SK-N-SH treated with all-trans-retinoic acid at 6 μM for 48 hours (cell line): ENCODE results near the gene FNTB.

ENCODE experiments used
- ARNTL ChIP-seq: fragments of 450-650 bp; formaldehyde crosslinking; IDR thresholded peaks from 2 replicates; pipeline ENCODE4 v1.5.0; 2020; ENCODE audit warnings: low read depth, mild to moderate bottlenecking, moderate library complexity, borderline replicate concordance
- CSRNP3 ChIP-seq: fragments of 250-450 bp; sonication (Bioruptor Pico); IDR thresholded peaks from 2 replicates; pipeline ENCODE4 v1.5.1; 2021; ENCODE audit warnings: mild to moderate bottlenecking, moderate library complexity
- PATZ1 ChIP-seq: fragments of 250-450 bp; sonication (Bioruptor Pico); IDR thresholded peaks from 2 replicates; pipeline ENCODE4 v1.8.0; 2020; ENCODE audit warnings: mild to moderate bottlenecking, moderate library complexity, borderline replicate concordance
- PPARA ChIP-seq: fragments of 250-450 bp; sonication (Bioruptor Pico); IDR thresholded peaks from 2 replicates; pipeline ENCODE4 v1.5.0; 2020; ENCODE audit warnings: mild to moderate bottlenecking, borderline replicate concordance
- RARB ChIP-seq: fragments of 250-450 bp; sonication (Bioruptor Pico); IDR thresholded peaks from 2 replicates; pipeline ENCODE4 v1.8.0; 2021; ENCODE audit warnings: mild to moderate bottlenecking, moderate library complexity

GRCh38 chr14:64970041-64970440 lies 16.7 kb upstream of the FNTB start:
- TF ChIP-seq PATZ1 (CRISPR knock-in tag): no peak
- no peak for TF ChIP-seq RARB (CRISPR knock-in tag)
- no peak for TF ChIP-seq ARNTL (CRISPR knock-in tag)
- TF ChIP-seq CSRNP3 (CRISPR knock-in tag): no peak
- no peak for TF ChIP-seq PPARA
